Measurements from ENCODE around the gene CEP152. TPM values are rescaled to one million over a fixed set of nuclear protein-coding genes. Genes with fewer than 3 reads are reported as not detected.
"Not testable (repeated sequence)": the region's sequence is repeated elsewhere in the genome, so short reads cannot be mapped to it uniquely, and the experiment has no call there.

Gene CEP152
- total RNA-seq, 1 experiment from 2014 or later = 27.1 TPM

DNA sequence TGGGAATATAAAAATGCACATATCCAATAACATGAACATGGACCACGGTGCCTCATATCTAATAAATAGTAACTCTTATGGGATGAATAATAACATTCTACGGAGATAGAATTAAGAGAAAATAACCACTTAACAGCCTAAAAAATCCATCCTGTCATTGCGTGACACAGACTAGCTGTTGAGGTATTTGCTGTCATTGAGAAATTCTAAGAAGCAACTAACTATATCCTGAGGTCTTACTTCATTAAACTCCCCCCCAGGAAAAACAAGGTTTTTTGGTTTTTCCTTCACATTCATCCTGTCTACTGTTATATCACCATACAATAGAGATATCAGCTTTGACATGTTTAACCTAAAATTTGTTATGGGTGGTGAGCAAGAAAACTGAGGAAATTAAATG, 14.3 kb downstream of the CEP152 start:
- peaks cover 38% of the 10 kb centered on the region for H3K4me1 Mint-ChIP-seq (ENCODE audit: low read depth, unreplicated experiment)
- TF ChIP-seq CTCF (IDR thresholded peaks at IDR 0.05; ENCODE audit: unreplicated experiment) = no peak
- H3K27ac Mint-ChIP-seq (ENCODE audit: unreplicated experiment) = peak overlapping the region; percentile 83
- H3K4me3 Mint-ChIP-seq (ENCODE audit: low read depth, unreplicated experiment) = peak overlapping the region; percentile 63
- no peaks in the 10 kb centered on the region for H3K9me3 Mint-ChIP-seq (ENCODE audit: low read depth, unreplicated experiment)
- CTCF ChIA-PET = interaction anchor here (0.6 to 1.0 kb wide), 2 partner anchors 14 to 1676 kb away, joined by 3 to 6 read pairs; partner anchors contain the start of gene CEP152
- H3K36me3 Mint-ChIP-seq (ENCODE audit: insufficient read depth, unreplicated experiment) = peaks cover 9% of the 10 kb centered on the region
- no peak for DNase-seq
- intact Hi-C loops (cut with micrococcal nuclease; ENCODE audit: unreplicated experiment) = loop anchor here (2.0 kb wide), 1 partner anchor 34 kb away; no protein-coding TSS in a partner anchor
- no TSS peak for BruUV-seq (replicated peaks)
- H3K27me3 Mint-ChIP-seq (ENCODE audit: unreplicated experiment) = no peaks in the 10 kb centered on the region

- Mint-ChIP-seq H3K4me3 (ENCODE audit: low read depth, unreplicated experiment) (no peak overlapping the region), H3K27me3 (ENCODE audit: unreplicated experiment) (no peaks in the 10 kb centered on the region), H3K4me1 (ENCODE audit: low read depth, unreplicated experiment) (peaks cover 38% of the 10 kb centered on the region), H3K9me3 (ENCODE audit: low read depth, unreplicated experiment) (no peaks in the 10 kb centered on the region), H3K27ac (ENCODE audit: unreplicated experiment) (no peak overlapping the region), H3K36me3 (ENCODE audit: insufficient read depth, unreplicated experiment) (peaks cover 9% of the 10 kb centered on the region)
- BruUV-seq (replicated peaks) = no TSS peak
- TF ChIP-seq CTCF (IDR thresholded peaks at IDR 0.05; ENCODE audit: unreplicated experiment) = no peak
- no peak for DNase-seq
- intact Hi-C loops (cut with micrococcal nuclease; ENCODE audit: unreplicated experiment) = loop anchor here (2.0 kb wide), 1 partner anchor 33 kb away; no protein-coding TSS in a partner anchor
- CTCF ChIA-PET = no interaction called here
These were observed 15.0 kb downstream of the CEP152 start for GRCh38 chr15:48795901-48796300.

GRCh38 chr15:48794697-48795134, 16.2 kb downstream of the CEP152 start:
- Mint-ChIP-seq H3K36me3 (ENCODE audit: insufficient read depth, unreplicated experiment) (peaks cover 9% of the 10 kb centered on the region), H3K4me3 (ENCODE audit: low read depth, unreplicated experiment) (peak overlapping the region; percentile 41), H3K9me3 (ENCODE audit: low read depth, unreplicated experiment) (no peaks in the 10 kb centered on the region), H3K27me3 (ENCODE audit: unreplicated experiment) (no peaks in the 10 kb centered on the region), H3K27ac (ENCODE audit: unreplicated experiment) (peak overlapping the region; percentile 79), H3K4me1 (ENCODE audit: low read depth, unreplicated experiment) (peaks cover 31% of the 10 kb centered on the region)
- CTCF ChIA-PET = no interaction called here
- intact Hi-C loops (cut with micrococcal nuclease; ENCODE audit: unreplicated experiment) = no loop called here
- BruUV-seq (replicated peaks) = no TSS peak
- DNase-seq = no peak
- TF ChIP-seq CTCF (IDR thresholded peaks at IDR 0.05; ENCODE audit: unreplicated experiment) = no peak

GRCh38 chr15:48792408-48792807, 18.5 kb downstream of the CEP152 start:
- no peak for TF ChIP-seq CTCF (IDR thresholded peaks at IDR 0.05; ENCODE audit: unreplicated experiment)
- H3K4me1 Mint-ChIP-seq (ENCODE audit: low read depth, unreplicated experiment) = peaks cover 14% of the 10 kb centered on the region
- H3K4me3 Mint-ChIP-seq (ENCODE audit: low read depth, unreplicated experiment) = no peak overlapping the region
- no peak overlapping the region for H3K27ac Mint-ChIP-seq (ENCODE audit: unreplicated experiment)
- intact Hi-C loops (cut with micrococcal nuclease; ENCODE audit: unreplicated experiment) = no loop called here
- no peaks in the 10 kb centered on the region for H3K9me3 Mint-ChIP-seq (ENCODE audit: low read depth, unreplicated experiment)
- no TSS peak for BruUV-seq (replicated peaks)
- no peaks in the 10 kb centered on the region for H3K27me3 Mint-ChIP-seq (ENCODE audit: unreplicated experiment)
- no peak for DNase-seq
- CTCF ChIA-PET = no interaction called here
- H3K36me3 Mint-ChIP-seq (ENCODE audit: insufficient read depth, unreplicated experiment) = peaks cover 16% of the 10 kb centered on the region

DNA sequence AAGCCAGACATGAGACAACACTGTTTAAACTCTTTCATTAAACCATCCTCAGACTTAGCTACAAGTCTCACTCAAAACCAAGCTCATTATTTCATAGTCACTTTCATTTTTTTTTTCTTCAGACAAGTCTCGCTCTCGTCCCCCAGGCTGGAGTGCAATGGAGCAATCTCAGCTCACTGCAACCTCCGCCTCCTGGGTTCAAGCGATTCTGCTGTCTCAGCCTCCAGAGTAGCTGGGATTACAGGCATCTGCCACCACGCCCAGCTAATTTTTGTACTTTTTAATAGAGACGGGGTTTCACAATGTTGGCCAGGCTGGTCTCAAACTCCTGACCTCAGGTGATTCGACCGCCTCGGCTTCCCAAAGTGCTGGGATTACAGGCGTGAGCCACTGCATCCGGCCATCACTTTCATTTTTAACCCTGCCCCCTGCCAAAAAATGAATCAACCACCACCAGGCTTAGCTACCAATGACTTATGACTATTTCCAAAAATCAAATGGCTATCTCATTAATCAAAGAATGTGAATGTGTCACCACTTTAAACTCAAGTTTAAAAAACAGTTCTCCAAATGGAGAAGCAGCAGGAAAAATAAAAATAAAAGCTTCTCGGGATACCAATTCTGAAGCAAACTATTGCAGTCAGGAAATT, 20.3 kb downstream of the CEP152 start:
- H3K4me3 Mint-ChIP-seq (ENCODE audit: low read depth, unreplicated experiment); H3K27ac Mint-ChIP-seq (ENCODE audit: unreplicated experiment); DNase-seq; BruUV-seq (replicated peaks); H3K27me3 Mint-ChIP-seq (ENCODE audit: unreplicated experiment); H3K4me1 Mint-ChIP-seq (ENCODE audit: low read depth, unreplicated experiment); H3K9me3 Mint-ChIP-seq (ENCODE audit: low read depth, unreplicated experiment); intact Hi-C loops (cut with micrococcal nuclease; ENCODE audit: unreplicated experiment): not testable (repeated sequence)
- CTCF ChIA-PET = interaction anchor here (0.6 kb wide), 1 partner anchor 172 kb away, joined by 5 read pairs; no protein-coding TSS in a partner anchor
- peaks cover 11% of the 10 kb centered on the region for H3K36me3 Mint-ChIP-seq (ENCODE audit: insufficient read depth, unreplicated experiment)
